WTC11 (cell line): ENCODE results near the gene UMAD1.

Experiments
- PRRX2 ChIP-seq: fragments of 250-450 bp; sonication (Bioruptor Pico); IDR thresholded peaks from 2 replicates; pipeline ENCODE4 v1.8.0; 2021; ENCODE audit warnings: mild to moderate bottlenecking
- TF ChIP-seq, protein P1 (sequence below): fragments of 200-600 bp; IDR thresholded peaks from 2 replicates; pipeline ENCODE4 v1.8.0; 2022; ENCODE audit warnings: antibody characterized with exemption
- TF ChIP-seq, protein P2 (sequence below): sonication (generic); formaldehyde crosslinking; conservative IDR thresholded peaks from 2 replicates; pipeline ENCODE4 v1.8.1; 2022; ENCODE audit warnings: mild to moderate bottlenecking, missing genetic modification reagents

DNA sequence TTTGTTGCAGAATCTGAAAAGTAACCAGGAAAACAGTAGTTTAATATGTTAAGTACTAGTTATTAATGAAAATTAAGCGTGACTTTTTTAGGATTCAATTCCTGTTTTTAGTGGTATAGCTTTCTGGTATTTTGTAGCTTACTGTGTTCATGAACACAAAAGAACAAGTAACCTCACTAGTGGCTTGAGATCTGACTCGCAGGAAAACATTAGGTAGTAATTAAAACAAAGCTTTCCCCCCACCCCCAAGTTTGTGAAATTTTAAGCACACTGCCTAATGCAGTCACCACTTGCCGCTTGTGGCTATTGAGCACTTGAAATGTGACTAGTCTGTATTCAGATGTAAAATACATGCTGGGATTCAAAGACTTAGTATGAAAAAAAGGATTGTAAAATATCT is 180.4 kb downstream of the UMAD1 start:
- TF ChIP-seq, protein P1, sequence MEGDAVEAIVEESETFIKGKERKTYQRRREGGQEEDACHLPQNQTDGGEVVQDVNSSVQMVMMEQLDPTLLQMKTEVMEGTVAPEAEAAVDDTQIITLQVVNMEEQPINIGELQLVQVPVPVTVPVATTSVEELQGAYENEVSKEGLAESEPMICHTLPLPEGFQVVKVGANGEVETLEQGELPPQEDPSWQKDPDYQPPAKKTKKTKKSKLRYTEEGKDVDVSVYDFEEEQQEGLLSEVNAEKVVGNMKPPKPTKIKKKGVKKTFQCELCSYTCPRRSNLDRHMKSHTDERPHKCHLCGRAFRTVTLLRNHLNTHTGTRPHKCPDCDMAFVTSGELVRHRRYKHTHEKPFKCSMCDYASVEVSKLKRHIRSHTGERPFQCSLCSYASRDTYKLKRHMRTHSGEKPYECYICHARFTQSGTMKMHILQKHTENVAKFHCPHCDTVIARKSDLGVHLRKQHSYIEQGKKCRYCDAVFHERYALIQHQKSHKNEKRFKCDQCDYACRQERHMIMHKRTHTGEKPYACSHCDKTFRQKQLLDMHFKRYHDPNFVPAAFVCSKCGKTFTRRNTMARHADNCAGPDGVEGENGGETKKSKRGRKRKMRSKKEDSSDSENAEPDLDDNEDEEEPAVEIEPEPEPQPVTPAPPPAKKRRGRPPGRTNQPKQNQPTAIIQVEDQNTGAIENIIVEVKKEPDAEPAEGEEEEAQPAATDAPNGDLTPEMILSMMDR = no peak
- no peak for TF ChIP-seq PRRX2
- TF ChIP-seq, protein P2, sequence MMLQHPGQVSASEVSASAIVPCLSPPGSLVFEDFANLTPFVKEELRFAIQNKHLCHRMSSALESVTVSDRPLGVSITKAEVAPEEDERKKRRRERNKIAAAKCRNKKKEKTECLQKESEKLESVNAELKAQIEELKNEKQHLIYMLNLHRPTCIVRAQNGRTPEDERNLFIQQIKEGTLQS (CRISPR knock-in tag) = no peak
